GM19193 (cell line): ENCODE data around the gene TMEM255A.

ENCODE experiments used
- POLR2A ChIP-seq: IDR thresholded peaks from 4 replicates; pipeline ENCODE4 v1.6.1; 2011; ENCODE audit not compliant: insufficient read depth, insufficient read length; ENCODE audit errors: extremely low read depth

The TMEM255A gene

DNA sequence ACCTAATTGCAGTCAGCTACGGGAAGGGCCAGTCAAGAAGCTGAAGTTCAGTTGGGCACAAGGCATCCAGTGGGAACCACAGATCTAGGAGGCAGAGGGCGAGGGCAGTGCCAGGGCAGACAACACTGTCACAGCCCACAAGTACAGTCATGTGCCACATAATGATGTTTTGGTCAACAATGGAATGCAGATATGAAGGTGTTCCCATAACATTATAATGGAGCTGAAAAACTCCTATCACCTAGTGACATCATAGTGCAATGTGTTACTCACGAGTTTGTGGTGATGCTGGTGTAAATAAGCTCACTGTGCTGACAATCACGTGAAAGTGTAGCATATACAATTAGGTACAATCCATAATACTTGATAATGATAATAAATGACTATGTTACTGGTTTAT is 4.5 kb upstream of the TMEM255A start:
- TF ChIP-seq POLR2A, result no peak

GRCh38 chrX:120311727-120312063 is 434 bp upstream of the TMEM255A start:
- TF ChIP-seq POLR2A, result no peak

GRCh38 chrX:120309873-120310705 is 1.2 kb downstream of the TMEM255A start:
- TF ChIP-seq POLR2A, result no peak

DNA sequence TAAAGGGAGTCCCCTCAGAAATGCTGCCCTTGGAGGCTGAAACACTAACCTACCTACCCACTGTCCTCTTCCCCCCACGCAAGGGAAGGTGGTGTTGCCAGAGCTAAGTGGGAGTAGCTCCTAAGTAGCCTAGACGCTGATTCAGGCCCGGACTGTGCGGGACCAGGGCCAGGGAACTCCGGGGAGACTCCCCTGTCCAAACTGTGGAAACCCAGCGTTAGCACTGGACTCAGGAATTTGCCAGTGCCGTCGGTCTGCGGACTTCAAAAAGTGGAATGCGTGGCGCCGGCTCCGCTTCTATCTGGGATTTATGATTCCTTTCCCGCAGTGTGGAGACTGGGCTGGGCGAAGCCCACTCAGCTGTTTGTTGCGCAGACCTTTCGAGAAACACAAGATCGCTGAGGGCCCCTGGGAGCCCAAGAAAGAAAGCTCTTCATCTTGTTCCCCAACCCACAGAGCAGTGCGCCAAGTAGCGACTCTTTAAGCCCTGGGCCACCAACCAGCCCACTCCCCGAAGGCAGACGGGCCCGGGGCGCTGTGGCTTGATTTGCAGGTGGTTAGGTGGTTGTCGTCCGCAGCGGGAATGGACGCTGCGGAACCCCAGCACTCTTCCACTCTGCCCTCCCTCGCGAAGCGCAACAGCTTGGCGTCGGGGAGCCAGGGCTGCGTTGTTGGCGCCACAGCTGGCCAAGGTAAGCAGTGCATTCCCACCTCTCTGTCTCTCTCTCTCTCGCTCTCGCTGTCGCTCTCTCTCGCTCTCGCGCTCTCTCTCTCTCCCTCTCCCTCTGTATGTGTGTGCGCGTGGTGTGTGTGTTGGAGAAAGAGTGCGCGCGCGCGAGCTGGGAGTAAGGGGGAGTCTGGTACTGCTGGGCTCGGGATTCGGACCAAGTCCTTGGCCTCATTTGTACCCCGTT is 2.0 kb downstream of the TMEM255A start:
- peak; percentile 39 for TF ChIP-seq POLR2A

- TF ChIP-seq POLR2A, result no peak
These were observed 2.7 kb downstream of the TMEM255A start for GRCh38 chrX:120308558-120308957.

GRCh38 chrX:120306630-120307029 is 4.6 kb downstream of the TMEM255A start:
- no peak for TF ChIP-seq POLR2A

- TF ChIP-seq POLR2A, result no peak
These were observed 5.6 kb downstream of the TMEM255A start for GRCh38 chrX:120305531-120306141.

DNA sequence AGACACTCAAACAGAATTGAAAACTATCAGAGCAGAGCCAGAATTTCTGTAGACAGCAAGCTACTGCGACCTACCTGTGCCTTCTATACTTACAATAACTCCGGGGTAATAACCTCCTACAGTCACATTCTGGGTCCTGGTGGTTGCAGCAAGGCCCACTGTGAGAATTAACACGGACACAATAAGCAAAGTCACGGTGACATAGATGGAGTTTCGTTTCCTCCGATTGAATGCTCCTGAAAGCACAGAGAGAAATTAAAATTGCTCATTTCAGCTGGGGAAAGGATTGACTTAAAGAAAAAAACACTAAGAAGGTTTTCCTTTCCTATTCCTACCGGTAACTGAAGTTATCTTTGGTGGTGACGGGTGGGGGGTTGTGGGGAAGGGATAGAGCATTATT is 7.0 kb downstream of the TMEM255A start:
- no peak for TF ChIP-seq POLR2A

DNA sequence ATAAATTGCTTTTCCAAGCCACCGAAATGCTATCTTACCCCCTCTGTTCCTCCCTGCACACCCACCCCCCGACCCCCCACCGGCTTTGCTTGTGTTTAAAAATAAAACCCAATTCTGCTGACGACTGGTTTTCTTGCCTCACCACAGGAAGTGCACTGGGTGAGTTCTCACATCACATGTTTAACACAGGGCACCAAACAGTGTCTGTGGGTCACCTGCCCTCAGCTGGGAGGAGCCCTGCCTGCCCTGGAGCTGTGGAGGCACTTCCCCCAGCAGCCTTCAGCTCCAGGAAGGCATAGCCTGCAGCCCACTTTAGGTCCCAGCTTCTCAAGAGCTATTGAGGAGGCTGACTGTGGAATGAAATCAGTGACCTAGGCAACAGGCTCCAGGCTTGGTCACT is 8.8 kb downstream of the TMEM255A start:
- peak; percentile 57 for TF ChIP-seq POLR2A

- TF ChIP-seq POLR2A, result no peak
These were observed 9.3 kb downstream of the TMEM255A start for GRCh38 chrX:120301960-120302359.

- no peak for TF ChIP-seq POLR2A
These were observed 9.8 kb downstream of the TMEM255A start for GRCh38 chrX:120301497-120301896.

DNA sequence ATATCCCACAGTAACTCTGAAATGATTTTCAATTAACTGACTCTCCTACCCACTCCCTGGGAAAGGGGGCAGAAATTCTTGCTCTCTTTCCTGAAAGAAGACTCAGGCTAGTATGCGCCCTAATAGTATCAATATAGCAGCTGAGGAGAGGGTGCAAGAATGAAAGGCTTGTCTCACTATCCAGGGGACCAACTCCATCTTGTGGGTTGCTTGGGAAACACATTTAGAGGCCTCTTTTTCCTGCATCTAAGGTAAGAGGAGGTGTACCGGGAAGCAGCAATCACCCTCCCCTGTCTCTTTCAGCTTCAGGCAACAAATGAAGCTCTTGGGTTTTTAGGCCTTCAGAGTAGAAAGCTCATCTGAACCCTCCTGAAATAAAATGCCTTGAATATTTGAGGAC is 11.3 kb downstream of the TMEM255A start:
- TF ChIP-seq POLR2A, result no peak

DNA sequence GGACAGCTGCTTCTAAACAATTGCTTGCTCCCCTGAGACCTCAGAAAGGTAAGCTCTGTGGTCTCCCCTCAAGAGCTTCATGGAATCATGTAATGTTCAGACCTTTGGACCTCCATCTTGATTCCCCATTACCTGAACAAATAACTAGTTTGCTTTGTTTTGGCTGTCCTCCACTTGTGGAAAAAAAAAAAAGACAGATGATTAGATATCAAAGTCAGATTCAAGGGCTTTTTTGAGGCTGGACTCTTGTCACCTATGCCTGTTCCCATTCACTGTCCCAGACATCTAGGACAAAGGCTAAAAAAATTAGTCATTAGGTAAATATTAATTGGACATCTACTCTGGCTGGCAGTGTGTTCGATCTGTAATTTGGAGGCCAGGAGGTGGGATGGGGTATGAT is 13.3 kb downstream of the TMEM255A start:
- TF ChIP-seq POLR2A, result no peak

DNA sequence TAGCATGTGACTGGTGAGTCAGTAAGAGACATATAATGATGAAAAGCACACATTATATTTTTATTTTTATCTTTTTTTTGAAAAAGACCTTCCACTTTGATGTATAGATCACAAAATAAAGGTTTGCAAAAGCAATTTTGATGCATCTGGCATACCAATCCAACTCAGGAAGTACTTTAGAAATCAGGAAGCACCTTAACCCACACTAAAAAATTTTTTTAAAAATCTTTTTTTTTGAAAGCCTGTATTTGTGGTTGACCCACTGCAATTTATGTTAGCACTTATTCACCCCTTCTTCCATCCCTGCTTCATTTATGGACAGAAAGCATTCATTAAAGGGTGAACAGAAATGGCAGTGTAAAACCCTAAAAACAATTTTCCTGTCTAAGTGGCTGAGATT is 16.6 kb downstream of the TMEM255A start:
- no peak for TF ChIP-seq POLR2A

- no peak for TF ChIP-seq POLR2A
These were observed 18.2 kb downstream of the TMEM255A start for GRCh38 chrX:120293015-120293414.
